Esophagus squamous epithelium (tissue), 5 donors: ENCODE measurements around the gene PIK3C2G. TPM values are rescaled to one million over a fixed set of nuclear protein-coding genes. Genes with fewer than 3 reads are reported as not detected.
A peak's percentile ranks its signal among the peaks of the same experiment; 100 is the strongest.

ENCODE experiments used
- DNase-seq: peaks from one replicate; lab custom pipeline; 2025; lab: John Stamatoyannopoulos, UW
- H3K27ac ChIP-seq, 4 donors: fragments of 200-600 bp; sonication (generic); one replicate each; pipeline ENCODE4 v1.5.1; 2016 to 2019; ENCODE audit warnings: mild to moderate bottlenecking in 1 of 4
- H3K27me3 ChIP-seq, 4 donors: fragments of 200-600 bp; sonication (generic); 1 replicate in 3 of 4; 2 replicates in 1 of 4; pipeline versions ENCODE4 v1.5.1 to v1.6.0; 2017 to 2021; ENCODE audit warnings: antibody characterized with exemption in 1 of 4
- H3K36me3 ChIP-seq, 3 donors: fragments of 200-600 bp; sonication (generic); one replicate each; pipeline ENCODE4 v1.5.1; 2016 to 2019
- H3K4me1 ChIP-seq, 3 donors: fragments of 200-600 bp; sonication (generic); one replicate each; pipeline ENCODE4 v1.5.1; 2017 to 2019
- H3K4me3 ChIP-seq, 4 donors: fragments of 200-600 bp; sonication (generic); 1 replicate in 3 of 4; 2 replicates in 1 of 4; pipeline ENCODE4 v1.5.1; 2016 to 2019; ENCODE audit warnings: mild to moderate bottlenecking in 2 of 4, moderate library complexity in 1 of 4
- H3K9me3 ChIP-seq, 3 donors: fragments of 200-600 bp; sonication (generic); one replicate each; pipeline ENCODE4 v1.5.1; 2016 to 2019
- POLR2A ChIP-seq, 4 donors: fragments of 450-650 bp; IDR thresholded peaks; one replicate each; pipeline ENCODE4 v1.6.1; 2017; ENCODE audit warnings: antibody characterized with exemption in 4 of 4, mild to moderate bottlenecking in 4 of 4, moderate library complexity in 3 of 4
- WGBS, 2 donors: methylation state at CpG; one replicate each; pipeline ENCODE4 v1.1.5; 2018; 5-methylcytosine and 5-hydroxymethylcytosine counted together
- intact Hi-C: fragments of 100-400 bp; cut with DNase I; formaldehyde crosslinking; loops from one replicate; pipeline ENCODE4 v1.15.0; 2022
- total RNA-seq, 4 donors: library from RNA; depleted of rRNA; stranded (reverse); fragments of >200 nt; gene quantifications; one replicate each; pipeline ENCODE4 v1.1.0, GENCODE V29; 2016
- TF ChIP-seq, protein P1 (sequence below), 6 experiments: fragments of 450-650 bp in 4 of 6; fragments of 200-600 bp in 2 of 6; sonication (generic) in 2 of 6; IDR thresholded peaks; one replicate each; pipeline ENCODE4 v1.5.1; 2016 to 2019; ENCODE audit warnings: antibody characterized with exemption in 6 of 6, mild to moderate bottlenecking in 4 of 6, moderate library complexity in 4 of 6
- donor health status: DM: yes; HTN: yes; CAD: no.

Gene PIK3C2G
- total RNA-seq, 4 donors from 2014 or later, result 3.5 to 12.6 (median 7.2) TPM

DNA sequence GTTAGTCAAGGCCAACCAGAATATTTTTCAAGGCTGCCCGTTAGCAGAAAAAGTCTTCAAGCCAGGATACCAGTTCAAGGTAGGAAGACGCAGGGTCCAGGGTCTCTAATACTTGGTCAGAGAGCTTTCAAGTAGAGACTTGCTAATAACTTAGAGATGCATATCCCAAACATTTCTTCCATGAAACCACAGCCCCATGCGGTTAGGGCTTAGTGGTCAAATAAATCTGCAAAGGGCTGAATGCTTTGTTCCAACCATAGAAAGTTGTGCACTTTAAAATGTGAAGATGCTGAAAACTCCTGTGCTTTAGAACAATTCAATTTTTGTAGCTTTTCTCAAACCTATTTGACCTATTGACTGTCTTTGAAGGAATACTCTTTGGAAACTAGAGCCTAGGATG, 208.9 kb downstream of the PIK3C2G start:
- TF ChIP-seq POLR2A (IDR thresholded peaks at IDR 0.05), result no peak
- TF ChIP-seq, protein P1, sequence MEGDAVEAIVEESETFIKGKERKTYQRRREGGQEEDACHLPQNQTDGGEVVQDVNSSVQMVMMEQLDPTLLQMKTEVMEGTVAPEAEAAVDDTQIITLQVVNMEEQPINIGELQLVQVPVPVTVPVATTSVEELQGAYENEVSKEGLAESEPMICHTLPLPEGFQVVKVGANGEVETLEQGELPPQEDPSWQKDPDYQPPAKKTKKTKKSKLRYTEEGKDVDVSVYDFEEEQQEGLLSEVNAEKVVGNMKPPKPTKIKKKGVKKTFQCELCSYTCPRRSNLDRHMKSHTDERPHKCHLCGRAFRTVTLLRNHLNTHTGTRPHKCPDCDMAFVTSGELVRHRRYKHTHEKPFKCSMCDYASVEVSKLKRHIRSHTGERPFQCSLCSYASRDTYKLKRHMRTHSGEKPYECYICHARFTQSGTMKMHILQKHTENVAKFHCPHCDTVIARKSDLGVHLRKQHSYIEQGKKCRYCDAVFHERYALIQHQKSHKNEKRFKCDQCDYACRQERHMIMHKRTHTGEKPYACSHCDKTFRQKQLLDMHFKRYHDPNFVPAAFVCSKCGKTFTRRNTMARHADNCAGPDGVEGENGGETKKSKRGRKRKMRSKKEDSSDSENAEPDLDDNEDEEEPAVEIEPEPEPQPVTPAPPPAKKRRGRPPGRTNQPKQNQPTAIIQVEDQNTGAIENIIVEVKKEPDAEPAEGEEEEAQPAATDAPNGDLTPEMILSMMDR (IDR thresholded peaks at IDR 0.05), result no peak
- no peaks in the 10 kb centered on the region for H3K36me3 ChIP-seq
- intact Hi-C loops, result no loop called here
- WGBS, 2 donors, result 90 to 93% methylated on average over 3 of the region's 3 CpGs
- no peaks in the 10 kb centered on the region for H3K9me3 ChIP-seq
- no peak for DNase-seq
- H3K4me1 ChIP-seq, result peaks cover 0 to 17% (median 0%) of the 10 kb centered on the region in 3 donors
- no peaks in the 10 kb centered on the region for H3K27me3 ChIP-seq
- H3K4me3 ChIP-seq, result no peak overlapping the region
- H3K27ac ChIP-seq, result no peak overlapping the region

DNA sequence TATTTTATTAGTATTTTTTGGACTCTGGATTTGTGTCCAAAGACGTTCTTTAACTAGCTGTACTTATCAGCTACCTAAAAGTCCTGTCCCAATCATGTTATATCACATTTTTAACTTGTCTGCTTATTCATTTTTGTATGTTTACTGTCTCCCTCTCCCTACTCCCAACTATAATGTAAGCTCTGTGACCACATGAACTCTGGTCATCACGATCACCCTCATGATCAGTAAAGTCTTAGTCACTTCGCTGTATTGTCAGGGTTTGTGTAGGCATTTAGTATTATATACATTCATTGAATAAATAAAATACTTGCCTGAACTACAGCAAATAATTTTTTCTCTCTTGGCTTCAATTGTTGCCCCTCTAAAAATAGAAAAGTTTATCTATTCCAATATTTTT, 211.0 kb downstream of the PIK3C2G start:
- H3K4me3 ChIP-seq, result no peak overlapping the region
- H3K27ac ChIP-seq, result no peak overlapping the region
- no peaks in the 10 kb centered on the region for H3K36me3 ChIP-seq
- intact Hi-C loops, result no loop called here
- H3K9me3 ChIP-seq, result no peaks in the 10 kb centered on the region
- H3K27me3 ChIP-seq, result no peaks in the 10 kb centered on the region
- H3K4me1 ChIP-seq, result peaks cover 0 to 17% (median 0%) of the 10 kb centered on the region in 3 donors
- no peak for TF ChIP-seq POLR2A (IDR thresholded peaks at IDR 0.05)
- TF ChIP-seq, protein P1 (IDR thresholded peaks at IDR 0.05), result no peak
- no peak for DNase-seq
- WGBS, 2 donors, result 63 to 70% methylated on average over 3 of the region's 3 CpGs

DNA sequence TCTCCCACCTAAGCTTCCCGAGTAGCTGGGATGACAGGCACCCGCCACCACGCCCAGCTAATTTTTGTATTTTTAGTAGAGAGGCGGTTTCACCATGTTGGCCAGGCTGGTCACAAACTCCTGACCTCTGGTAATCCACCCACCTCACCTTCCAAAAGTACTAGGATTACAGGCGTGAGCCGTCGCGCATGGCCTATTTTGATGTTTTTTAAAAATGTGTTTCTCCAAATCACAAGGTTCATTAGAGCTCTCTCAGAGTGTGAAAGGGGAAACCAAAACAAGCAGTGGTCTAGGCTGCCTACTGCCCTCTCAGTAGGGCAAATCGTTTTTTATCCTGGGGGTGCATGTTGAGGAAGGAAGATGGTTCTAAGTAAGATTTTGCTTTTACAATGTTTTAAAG, 211.5 kb downstream of the PIK3C2G start:
- WGBS, 2 donors, result 90 to 91% methylated on average over 9 of the region's 9 CpGs
- H3K9me3 ChIP-seq, result no peaks in the 10 kb centered on the region

DNA sequence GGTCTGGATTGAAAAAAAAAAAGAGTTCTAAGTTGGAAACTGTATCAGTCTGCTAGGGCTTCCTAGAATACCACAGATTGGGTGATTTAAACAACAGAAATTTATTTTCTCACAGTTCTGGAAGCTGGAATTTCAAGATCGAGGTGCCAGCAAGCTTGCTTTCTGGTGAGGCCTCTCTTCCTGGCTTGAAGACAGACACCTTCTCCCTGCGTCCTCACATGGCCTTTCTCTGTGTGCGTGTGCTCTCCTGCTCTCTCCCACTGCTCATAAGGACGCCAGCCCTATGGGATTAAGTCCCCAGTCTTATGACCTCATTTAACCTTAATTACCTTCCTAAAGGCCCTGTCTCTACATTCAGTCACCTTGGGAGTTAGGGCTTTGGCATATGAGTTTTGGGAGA, 215.5 kb downstream of the PIK3C2G start:
- peak overlapping the region in 1 of 4 donors; percentile 32 for H3K27ac ChIP-seq
- intact Hi-C loops, result no loop called here

More for the DNA sequence above, 211.5 kb downstream of the PIK3C2G start:
- Histone ChIP-seq H3K4me3 (no peak overlapping the region), H3K27me3 (no peaks in the 10 kb centered on the region), H3K4me1 (peaks cover 0 to 15% (median 0%) of the 10 kb centered on the region in 3 donors), H3K36me3 (no peaks in the 10 kb centered on the region), H3K27ac (no peak overlapping the region)
- TF ChIP-seq, protein P1 (IDR thresholded peaks at IDR 0.05), result no peak
- no peak for TF ChIP-seq POLR2A (IDR thresholded peaks at IDR 0.05)
- intact Hi-C loops, result no loop called here
- DNase-seq, result no peak

DNA sequence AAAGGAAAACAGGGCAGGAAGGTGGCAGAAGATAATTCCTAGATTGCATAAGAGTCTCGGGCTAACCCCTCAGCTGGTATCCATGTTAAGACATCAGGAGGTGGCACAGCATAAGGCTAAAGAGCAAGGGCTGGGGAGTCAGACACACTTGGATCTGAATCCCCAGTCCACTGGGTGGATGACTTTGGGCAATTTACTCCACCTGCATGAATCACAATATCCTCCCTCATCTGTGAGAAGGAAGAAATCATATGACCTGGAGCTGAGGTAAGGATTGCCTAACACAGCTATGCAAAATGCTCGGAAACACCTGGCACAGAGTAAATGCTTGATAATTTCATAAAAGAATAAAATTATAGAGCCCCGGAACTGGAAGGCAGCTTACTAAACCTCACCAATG, 217.9 kb downstream of the PIK3C2G start:
- Histone ChIP-seq H3K27me3 (no peaks in the 10 kb centered on the region), H3K9me3 (no peaks in the 10 kb centered on the region), H3K4me1 (peaks cover 0 to 9% (median 0%) of the 10 kb centered on the region in 3 donors), H3K36me3 (no peaks in the 10 kb centered on the region), H3K4me3 (no peak overlapping the region), H3K27ac (peak overlapping the region in 3 of 4 donors; percentile 21 to 56 (median 44))
- TF ChIP-seq, protein P1 (IDR thresholded peaks at IDR 0.05), result no peak
- TF ChIP-seq POLR2A (IDR thresholded peaks at IDR 0.05), result no peak
- intact Hi-C loops, result no loop called here
- DNase-seq, result no peak
- WGBS, 2 donors, result 28 to 65% methylated on average over 3 of the region's 3 CpGs

More for the DNA sequence above, 215.5 kb downstream of the PIK3C2G start:
- no peaks in the 10 kb centered on the region for H3K9me3 ChIP-seq
- no peak for TF ChIP-seq POLR2A (IDR thresholded peaks at IDR 0.05)
- TF ChIP-seq, protein P1 (IDR thresholded peaks at IDR 0.05), result no peak
- no peak overlapping the region for H3K4me3 ChIP-seq
- no peaks in the 10 kb centered on the region for H3K27me3 ChIP-seq
- H3K36me3 ChIP-seq, result no peaks in the 10 kb centered on the region
- WGBS, 2 donors, result 49 to 71% methylated on average over 4 of the region's 4 CpGs
- DNase-seq, result no peak
- H3K4me1 ChIP-seq, result peaks cover 0 to 9% (median 0%) of the 10 kb centered on the region in 3 donors
